ENCODE results near the gene CEP95.

- no peak for TF ChIP-seq CTCF (conservative IDR thresholded peaks at IDR 0.05)
- TF ChIP-seq ZFX (IDR thresholded peaks at IDR 0.05) = no peak
Observed at GRCh38 chr17:64547319-64547718, 40.5 kb downstream of the CEP95 start.

All from C4-2B (cell line).